Islet of Langerhans (tissue), 1 donor: ENCODE results near the gene DDIT3.

Source experiments
- FAIRE-seq: peaks from one replicate; lab custom pipeline; 2011; peaks lifted over from hg19 to GRCh38; lab: Jason Lieb, UNC

Gene DDIT3

GRCh38 chr12:57467212-57467874 is 53.0 kb downstream of the DDIT3 start:
- FAIRE-seq: no peak
